ENCODE measurements around the gene SAP130.

DNA sequence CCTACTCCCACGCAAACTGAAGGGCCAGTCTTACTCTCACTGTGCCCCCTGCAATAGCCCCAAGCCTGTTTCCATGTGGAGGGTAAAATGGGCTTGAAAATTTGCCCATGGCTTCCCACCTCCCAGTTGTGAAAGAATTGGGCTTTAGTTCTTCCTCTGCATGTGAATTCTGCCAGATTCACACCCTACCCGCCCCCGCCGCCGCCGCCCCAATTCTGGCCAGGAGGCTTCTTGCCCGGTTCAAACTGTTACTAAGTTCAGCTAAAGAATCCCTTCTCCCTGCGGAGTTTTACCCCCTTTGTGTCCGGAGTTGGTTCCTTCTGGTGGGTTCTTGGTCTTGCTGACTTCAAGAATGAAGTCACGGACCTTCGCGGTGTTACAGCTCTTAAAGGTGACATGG is 25.5 kb upstream of the SAP130 start:
- TF ChIP-seq GTF2F1 (IDR thresholded peaks at IDR 0.05; ENCODE audit: borderline replicate concordance, low read depth, low read length) (no peak), RXRA (IDR thresholded peaks at IDR 0.05; ENCODE audit: insufficient read depth, low read depth, low read length) (no peak), EP300 (IDR thresholded peaks at IDR 0.05; ENCODE audit: borderline replicate concordance in 1 of 2, low read depth in 2 of 2, low read length in 2 of 2) (no peak)
- TF ChIP-seq, protein P1, sequence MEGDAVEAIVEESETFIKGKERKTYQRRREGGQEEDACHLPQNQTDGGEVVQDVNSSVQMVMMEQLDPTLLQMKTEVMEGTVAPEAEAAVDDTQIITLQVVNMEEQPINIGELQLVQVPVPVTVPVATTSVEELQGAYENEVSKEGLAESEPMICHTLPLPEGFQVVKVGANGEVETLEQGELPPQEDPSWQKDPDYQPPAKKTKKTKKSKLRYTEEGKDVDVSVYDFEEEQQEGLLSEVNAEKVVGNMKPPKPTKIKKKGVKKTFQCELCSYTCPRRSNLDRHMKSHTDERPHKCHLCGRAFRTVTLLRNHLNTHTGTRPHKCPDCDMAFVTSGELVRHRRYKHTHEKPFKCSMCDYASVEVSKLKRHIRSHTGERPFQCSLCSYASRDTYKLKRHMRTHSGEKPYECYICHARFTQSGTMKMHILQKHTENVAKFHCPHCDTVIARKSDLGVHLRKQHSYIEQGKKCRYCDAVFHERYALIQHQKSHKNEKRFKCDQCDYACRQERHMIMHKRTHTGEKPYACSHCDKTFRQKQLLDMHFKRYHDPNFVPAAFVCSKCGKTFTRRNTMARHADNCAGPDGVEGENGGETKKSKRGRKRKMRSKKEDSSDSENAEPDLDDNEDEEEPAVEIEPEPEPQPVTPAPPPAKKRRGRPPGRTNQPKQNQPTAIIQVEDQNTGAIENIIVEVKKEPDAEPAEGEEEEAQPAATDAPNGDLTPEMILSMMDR (IDR thresholded peaks at IDR 0.05; ENCODE audit: control extremely low read depth in 1 of 3, insufficient read depth in 1 of 3, low read depth in 1 of 3, low read length in 3 of 3) = no peak
- TF ChIP-seq, protein P2, sequence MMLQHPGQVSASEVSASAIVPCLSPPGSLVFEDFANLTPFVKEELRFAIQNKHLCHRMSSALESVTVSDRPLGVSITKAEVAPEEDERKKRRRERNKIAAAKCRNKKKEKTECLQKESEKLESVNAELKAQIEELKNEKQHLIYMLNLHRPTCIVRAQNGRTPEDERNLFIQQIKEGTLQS (IDR thresholded peaks at IDR 0.05; ENCODE audit: insufficient read depth, low read depth, low read length) = no peak
- TF ChIP-seq, protein P3, sequence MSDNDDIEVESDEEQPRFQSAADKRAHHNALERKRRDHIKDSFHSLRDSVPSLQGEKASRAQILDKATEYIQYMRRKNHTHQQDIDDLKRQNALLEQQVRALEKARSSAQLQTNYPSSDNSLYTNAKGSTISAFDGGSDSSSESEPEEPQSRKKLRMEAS (IDR thresholded peaks at IDR 0.05) = no peak

All from H1 (cell line).